GM12878 (cell line): ENCODE results near the gene HNRNPAB. TPM values are rescaled to one million over a fixed set of nuclear protein-coding genes. Genes with fewer than 3 reads are reported as not detected.

Experiments
- ATAC-seq: fragments of 200-7000 bp; cut with Tn5 transposase; 3 replicates; pipeline ENCODE4 v1.9.1; 2020; ENCODE audit warnings: mild to moderate bottlenecking, moderate library complexity
- BruUV-seq: library from RNA; stranded (reverse); fragments of 400-500 nt; replicated peaks from 2 replicates; lab custom pipeline; 2021; lab: Mats Ljungman, UMichigan
- CTCF ChIA-PET: fragments of 300-600 bp; sonication (Branson Sonifier 250); formaldehyde crosslinking; extraction: SDS; loops from one replicate; lab custom pipeline; 2021; ENCODE audit warnings: inconsistent platforms; lab: Yijun Ruan, JAX
- POLR2A ChIA-PET: fragments of 350-600 bp; formaldehyde crosslinking; extraction: SDS; loops from one replicate; lab custom pipeline; 2021; ENCODE audit warnings: inconsistent platforms; lab: Charles Lee
- RAD21 ChIA-PET: fragments of 300-600 bp; sonication (Branson Sonifier 250); formaldehyde crosslinking; loops from one replicate; lab custom pipeline; 2023; ENCODE audit warnings: antibody characterized with exemption; ENCODE audit not compliant: unreplicated experiment; lab: Charles Lee
- SMC1A ChIA-PET: fragments of 300-600 bp; sonication (Branson Sonifier 250); formaldehyde crosslinking; loops from one replicate; lab custom pipeline; 2023; ENCODE audit not compliant: unreplicated experiment, uncharacterized antibody; lab: Charles Lee
- DNase-seq: peaks from one replicate; pipeline ENCODE4 v3.0.0-alpha.2; 2011; ENCODE audit warnings: low read depth, low spot score
- FAIRE-seq: peaks from 3 replicates; lab custom pipeline; 2011; peaks lifted over from hg19 to GRCh38; lab: Jason Lieb, UNC
- H2AFZ ChIP-seq: 2 replicates; pipeline ENCODE4 v1.6.0; 2011; ENCODE audit warnings: low read depth, low read length, control low read depth; ENCODE audit not compliant: control insufficient read depth
- H3K27ac ChIP-seq: 2 replicates; pipeline ENCODE4 v1.5.1; 2011; ENCODE audit warnings: control low read depth; ENCODE audit not compliant: control insufficient read depth, insufficient read depth
- H3K27me3 ChIP-seq, 2 experiments: replicated peaks in 1 of 2; 2 replicates each; pipeline versions ENCODE4 v1.6.0 to v1.6.1; 2011; ENCODE audit warnings: low read length in 1 of 2; ENCODE audit not compliant: control insufficient read depth in 2 of 2, insufficient read depth in 2 of 2
- H3K36me3 ChIP-seq, 2 experiments: 2 replicates each; pipeline ENCODE4 v1.5.1; 2011; ENCODE audit warnings: low read length in 1 of 2; ENCODE audit not compliant: control insufficient read depth in 2 of 2, insufficient read depth in 2 of 2
- H3K4me1 ChIP-seq: 2 replicates; pipeline ENCODE4 v1.6.1; 2011; ENCODE audit warnings: mild to moderate bottlenecking, low read length, moderate library complexity, mixed read lengths; ENCODE audit not compliant: control insufficient read depth, insufficient read depth
- H3K4me2 ChIP-seq: 2 replicates; pipeline ENCODE4 v1.6.0; 2011; ENCODE audit warnings: control low read depth; ENCODE audit not compliant: control insufficient read depth, insufficient read depth
- H3K4me3 ChIP-seq: fragments of 200-600 bp; sonication (generic); 2 replicates; pipeline ENCODE4 v1.5.1; 2016
- H3K79me2 ChIP-seq: 2 replicates; pipeline ENCODE4 v1.6.0; 2011; ENCODE audit warnings: low read length; ENCODE audit not compliant: control insufficient read depth, insufficient read depth
- H3K9ac ChIP-seq: 2 replicates; pipeline ENCODE4 v1.8.0; 2011; ENCODE audit warnings: low read length, control low read depth, mixed read lengths; ENCODE audit not compliant: control insufficient read depth, insufficient read depth
- H3K9me3 ChIP-seq: replicated peaks from 3 replicates; pipeline ENCODE4 v1.5.1; 2011; ENCODE audit warnings: mild to moderate bottlenecking, low read length; ENCODE audit not compliant: control insufficient read depth, insufficient read depth
- H4K20me1 ChIP-seq: 2 replicates; pipeline ENCODE4 v1.6.0; 2011; ENCODE audit not compliant: control insufficient read depth, insufficient read depth
- CHD1 ChIP-seq: IDR thresholded peaks from 2 replicates; pipeline ENCODE4 v1.6.1; 2012; ENCODE audit warnings: low read depth, low read length, improper control_type of control experiment
- EED ChIP-seq: sonication (generic); IDR thresholded peaks from 2 replicates; pipeline ENCODE4 v1.6.1; 2016; ENCODE audit warnings: antibody characterized with exemption, low read depth
- PAX5 ChIP-seq: IDR thresholded peaks from 2 replicates; pipeline ENCODE4 v1.6.1; 2011; ENCODE audit warnings: low read depth, low read length, borderline replicate concordance
- STAT3 ChIP-seq: IDR thresholded peaks from 2 replicates; pipeline ENCODE4 v1.6.1; 2011; ENCODE audit warnings: low read depth, low read length, improper control_type of control experiment
- ZNF24 ChIP-seq: fragments of 450-650 bp; IDR thresholded peaks from 2 replicates; pipeline ENCODE4 v1.6.1; 2017; ENCODE audit warnings: antibody characterized with exemption, mild to moderate bottlenecking
- ZNF274 ChIP-seq: IDR thresholded peaks from one replicate; pipeline ENCODE4 v1.8.0; 2011; ENCODE audit not compliant: insufficient read length, insufficient read depth
- ZSCAN29 ChIP-seq: fragments of 450-650 bp; IDR thresholded peaks from 2 replicates; pipeline ENCODE4 v1.6.1; 2017; ENCODE audit warnings: mild to moderate bottlenecking, moderate library complexity
- WGBS: methylation state at CpG from one replicate; pipeline ENCODE4 v1.1.6; 2016; ENCODE audit warnings: low lambda C conversion rate; ENCODE audit not compliant: insufficient replicate concordance, insufficient coverage; ENCODE audit errors: missing lambda C conversion rate; 5-methylcytosine and 5-hydroxymethylcytosine counted together
- in situ Hi-C: fragments of 300-500 bp; cut with MboI; formaldehyde crosslinking; loops from 9 replicates; pipeline ENCODE4 v1.14.3; 2018; ENCODE audit warnings: mixed read lengths
- intact Hi-C: fragments of 100-400 bp; cut with micrococcal nuclease; formaldehyde crosslinking; loops from one replicate; pipeline ENCODE4 v1.14.2; 2022; ENCODE audit not compliant: unreplicated experiment
- polyA plus RNA-seq, 11 experiments: library from polyadenylated mRNA; depleted of rRNA in 4 of 11; unstranded in 6 of 11; stranded (reverse) in 5 of 11; fragments of >200 nt; fragmentation: Nextera tagmentation in 4 of 11; fragmentation: Illumina TruSeq in 1 of 11; extraction: Ambion mirVana in 4 of 11; extraction: Trizol in 1 of 11; gene quantifications; 1 replicate in 1 of 11; 2 replicates in 10 of 11; pipeline versions ENCODE4 v1.2.1 to v1.2.3, GENCODE V29; 2011 to 2016; ENCODE audit warnings: inconsistent platforms in 2 of 11, missing spikeins in 2 of 11, low read depth in 1 of 11
- total RNA-seq, 4 experiments: library from RNA; depleted of rRNA in 3 of 4; stranded (reverse); fragments of >200 nt in 3 of 4; fragmentation: Illumina TruSeq in 1 of 4; extraction: Trizol in 1 of 4; gene quantifications; 2 replicates each; pipeline versions ENCODE4 v1.2.1 to v1.2.3, GENCODE V29; 2013 to 2021
- TF ChIP-seq, protein P1 (sequence below): fragments of 450-650 bp; IDR thresholded peaks from 2 replicates; pipeline ENCODE4 v1.6.1; 2017; ENCODE audit warnings: mild to moderate bottlenecking, moderate library complexity
- TF ChIP-seq, protein P2 (sequence below): fragments of 150-350 bp; IDR thresholded peaks from 2 replicates; pipeline ENCODE4 v1.6.1; 2014; ENCODE audit warnings: mild to moderate bottlenecking, low read depth, low read length

Gene HNRNPAB
- total and polyA plus RNA-seq, 10 of the 15 experiments (the other 5 are each of a cell fraction or from before 2014, with no cell fraction given): 42.3 to 330 (median 230) TPM

GRCh38 chr5:178250263-178250662, 45.9 kb downstream of the HNRNPAB start:
- no peak overlapping the region for H3K4me3 ChIP-seq
- POLR2A ChIA-PET: interaction anchor here (0.7 kb wide), 1 partner anchor 876 kb away, joined by 8 read pairs; no protein-coding TSS in a partner anchor

More at GRCh38 chr5:178250263-178250662, 45.9 kb downstream of the HNRNPAB start:
- no TSS peak for BruUV-seq
- CTCF ChIA-PET: interaction anchor here (0.8 to 1.3 kb wide), 3 partner anchors 9 to 15 kb away, joined by 3 read pairs; no protein-coding TSS in a partner anchor
- H4K20me1 ChIP-seq: no peaks in the 10 kb centered on the region
- WGBS: 12% methylated on average over 6 of the region's 6 CpGs
- RAD21 ChIA-PET: no interaction called here
- intact Hi-C loops: no loop called here
- in situ Hi-C loops: no loop called here
- H2AFZ ChIP-seq: no peak overlapping the region
- FAIRE-seq (no peak), ATAC-seq (peak; percentile 30; the same call in 1 of the 3 replicates), DNase-seq (no peak)
- no peak overlapping the region for H3K27ac ChIP-seq
- peak overlapping the region; percentile 13; the same call in 1 of the 2 replicates for H3K4me2 ChIP-seq
- H3K9ac ChIP-seq: no peak overlapping the region
- SMC1A ChIA-PET: no interaction called here
- H3K9me3 ChIP-seq: no peaks in the 10 kb centered on the region
- no peaks in the 10 kb centered on the region for H3K36me3 ChIP-seq
- H3K4me1 ChIP-seq: peaks cover 13% of the 10 kb centered on the region
- no peaks in the 10 kb centered on the region for H3K79me2 ChIP-seq
- TF ChIP-seq, protein P1, sequence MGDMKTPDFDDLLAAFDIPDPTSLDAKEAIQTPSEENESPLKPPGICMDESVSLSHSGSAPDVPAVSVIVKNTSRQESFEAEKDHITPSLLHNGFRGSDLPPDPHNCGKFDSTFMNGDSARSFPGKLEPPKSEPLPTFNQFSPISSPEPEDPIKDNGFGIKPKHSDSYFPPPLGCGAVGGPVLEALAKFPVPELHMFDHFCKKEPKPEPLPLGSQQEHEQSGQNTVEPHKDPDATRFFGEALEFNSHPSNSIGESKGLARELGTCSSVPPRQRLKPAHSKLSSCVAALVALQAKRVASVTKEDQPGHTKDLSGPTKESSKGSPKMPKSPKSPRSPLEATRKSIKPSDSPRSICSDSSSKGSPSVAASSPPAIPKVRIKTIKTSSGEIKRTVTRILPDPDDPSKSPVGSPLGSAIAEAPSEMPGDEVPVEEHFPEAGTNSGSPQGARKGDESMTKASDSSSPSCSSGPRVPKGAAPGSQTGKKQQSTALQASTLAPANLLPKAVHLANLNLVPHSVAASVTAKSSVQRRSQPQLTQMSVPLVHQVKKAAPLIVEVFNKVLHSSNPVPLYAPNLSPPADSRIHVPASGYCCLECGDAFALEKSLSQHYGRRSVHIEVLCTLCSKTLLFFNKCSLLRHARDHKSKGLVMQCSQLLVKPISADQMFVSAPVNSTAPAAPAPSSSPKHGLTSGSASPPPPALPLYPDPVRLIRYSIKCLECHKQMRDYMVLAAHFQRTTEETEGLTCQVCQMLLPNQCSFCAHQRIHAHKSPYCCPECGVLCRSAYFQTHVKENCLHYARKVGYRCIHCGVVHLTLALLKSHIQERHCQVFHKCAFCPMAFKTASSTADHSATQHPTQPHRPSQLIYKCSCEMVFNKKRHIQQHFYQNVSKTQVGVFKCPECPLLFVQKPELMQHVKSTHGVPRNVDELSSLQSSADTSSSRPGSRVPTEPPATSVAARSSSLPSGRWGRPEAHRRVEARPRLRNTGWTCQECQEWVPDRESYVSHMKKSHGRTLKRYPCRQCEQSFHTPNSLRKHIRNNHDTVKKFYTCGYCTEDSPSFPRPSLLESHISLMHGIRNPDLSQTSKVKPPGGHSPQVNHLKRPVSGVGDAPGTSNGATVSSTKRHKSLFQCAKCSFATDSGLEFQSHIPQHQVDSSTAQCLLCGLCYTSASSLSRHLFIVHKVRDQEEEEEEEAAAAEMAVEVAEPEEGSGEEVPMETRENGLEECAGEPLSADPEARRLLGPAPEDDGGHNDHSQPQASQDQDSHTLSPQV: no peak
- TF ChIP-seq, protein P2, sequence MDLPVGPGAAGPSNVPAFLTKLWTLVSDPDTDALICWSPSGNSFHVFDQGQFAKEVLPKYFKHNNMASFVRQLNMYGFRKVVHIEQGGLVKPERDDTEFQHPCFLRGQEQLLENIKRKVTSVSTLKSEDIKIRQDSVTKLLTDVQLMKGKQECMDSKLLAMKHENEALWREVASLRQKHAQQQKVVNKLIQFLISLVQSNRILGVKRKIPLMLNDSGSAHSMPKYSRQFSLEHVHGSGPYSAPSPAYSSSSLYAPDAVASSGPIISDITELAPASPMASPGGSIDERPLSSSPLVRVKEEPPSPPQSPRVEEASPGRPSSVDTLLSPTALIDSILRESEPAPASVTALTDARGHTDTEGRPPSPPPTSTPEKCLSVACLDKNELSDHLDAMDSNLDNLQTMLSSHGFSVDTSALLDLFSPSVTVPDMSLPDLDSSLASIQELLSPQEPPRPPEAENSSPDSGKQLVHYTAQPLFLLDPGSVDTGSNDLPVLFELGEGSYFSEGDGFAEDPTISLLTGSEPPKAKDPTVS: no peak
- TF ChIP-seq ZNF24 (no peak), ZSCAN29 (no peak), EED (no peak), ZNF274 (no peak), STAT3 (no peak), PAX5 (no peak), CHD1 (no peak)
- H3K27me3 ChIP-seq: no peaks in the 10 kb centered on the region
